Activated CD8-positive, alpha-beta memory T cell treated with anti-CD3 and anti-CD28 coated beads, Interleukin-2, amount 10 ng/mL, durations not matched to agents 7 days and 5 days (primary cell): Measurements from ENCODE around the gene MCOLN1. TPM values are rescaled to one million over a fixed set of nuclear protein-coding genes. Genes with fewer than 3 reads are reported as not detected.

Source experiments
- ATAC-seq: fragments of 150-1000 bp; cut with Tn5 transposase; one replicate; pipeline ENCODE4 v1.10.0; 2021; ENCODE audit warnings: moderate library complexity
- CTCF ChIA-PET: fragments of 350-600 bp; sonication (Branson Sonifier 250); formaldehyde crosslinking; loops from one replicate; lab custom pipeline; 2021; ENCODE audit warnings: antibody characterized with exemption; lab: Charles Lee
- DNase-seq: peaks from one replicate; pipeline ENCODE4 v3.0.0-alpha.2; 2020
- H3K27ac Mint-ChIP-seq: one replicate; pipeline ENCODE4 v1.8.0; 2021; ENCODE audit warnings: mild to moderate bottlenecking, mixed read lengths
- H3K27me3 Mint-ChIP-seq: one replicate; pipeline ENCODE4 v1.8.0; 2021; ENCODE audit warnings: mixed read lengths
- H3K36me3 Mint-ChIP-seq: one replicate; pipeline ENCODE4 v1.8.0; 2021; ENCODE audit warnings: mild to moderate bottlenecking, mixed read lengths
- H3K4me1 Mint-ChIP-seq: one replicate; pipeline ENCODE4 v1.8.0; 2021; ENCODE audit warnings: mixed read lengths
- H3K4me3 Mint-ChIP-seq: one replicate; pipeline ENCODE4 v1.8.0; 2021; ENCODE audit warnings: mild to moderate bottlenecking, moderate library complexity, mixed read lengths
- H3K9me3 Mint-ChIP-seq: one replicate; pipeline ENCODE4 v1.8.0; 2022; ENCODE audit warnings: low read depth, mixed read lengths
- total RNA-seq, 2 experiments: library from RNA; stranded (reverse); gene quantifications; one replicate each; pipeline ENCODE4 v1.2.3, GENCODE V29; 2021

MCOLN1 gene
- total RNA-seq, 2 experiments from 2014 or later: 15.8 to 20.7 TPM

GRCh38 chr19:7545904-7546303, 23.5 kb downstream of the MCOLN1 start:
- ATAC-seq (peak; percentile 20), DNase-seq (no peak)
- Mint-ChIP-seq H3K4me1 (peaks cover 42% of the 10 kb centered on the region), H3K9me3 (no peaks in the 10 kb centered on the region), H3K36me3 (peaks cover 38% of the 10 kb centered on the region), H3K4me3 (no peak overlapping the region), H3K27me3 (no peaks in the 10 kb centered on the region), H3K27ac (peak overlapping the region; percentile 75)
- CTCF ChIA-PET: interaction anchor here (0.7 to 2.8 kb wide), 5 partner anchors 9 to 135 kb away, joined by 3 to 14 read pairs (median 4); partner anchors contain the start of gene TRAPPC5

- ATAC-seq (peak; percentile 54), DNase-seq (no peak)
- Mint-ChIP-seq H3K9me3 (no peaks in the 10 kb centered on the region), H3K27ac (peak overlapping the region; percentile 78), H3K4me3 (no peak overlapping the region), H3K27me3 (no peaks in the 10 kb centered on the region), H3K36me3 (peaks cover 40% of the 10 kb centered on the region), H3K4me1 (peaks cover 49% of the 10 kb centered on the region)
- CTCF ChIA-PET: interaction anchor here (1.2 to 2.0 kb wide), 3 partner anchors 9 to 21 kb away, joined by 3 to 8 read pairs (median 6); partner anchors contain the start of gene PNPLA6
Measured at GRCh38 chr19:7547159-7547558, 24.7 kb downstream of the MCOLN1 start.

DNA sequence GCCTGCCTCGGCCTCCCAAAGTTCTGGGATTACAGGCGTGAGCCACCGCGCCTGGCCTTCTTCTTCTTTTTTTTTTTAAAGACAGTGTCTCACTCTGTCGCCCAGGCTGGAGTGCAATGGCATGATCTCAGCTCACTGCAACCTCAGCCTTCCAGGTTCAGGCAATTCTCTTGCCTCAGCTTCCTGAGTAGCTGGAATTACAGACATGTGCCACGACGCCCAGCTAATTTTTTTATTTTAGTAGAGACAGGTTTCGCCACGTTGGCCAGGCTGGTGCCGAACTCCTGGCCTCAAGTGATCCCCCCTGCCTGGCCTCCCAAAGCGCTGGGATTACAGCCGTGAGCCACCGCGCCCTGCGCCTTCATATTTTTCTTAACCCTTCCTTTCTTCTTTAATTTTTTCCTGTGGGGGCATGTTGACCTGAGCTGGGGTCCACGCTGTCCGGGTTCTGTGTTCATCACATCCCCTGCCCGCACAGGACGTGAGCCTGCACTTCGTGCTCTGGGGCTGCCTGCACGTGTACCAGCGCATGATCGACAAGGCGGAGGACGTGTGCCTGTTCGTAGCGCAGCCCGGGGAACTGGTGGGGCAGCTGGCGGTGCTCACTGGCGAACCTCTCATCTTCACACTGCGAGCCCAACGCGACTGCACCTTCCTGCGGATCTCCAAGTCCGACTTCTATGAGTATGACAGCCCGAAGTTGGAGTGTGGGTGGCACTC, 27.2 kb downstream of the MCOLN1 start:
- no peak for DNase-seq
- CTCF ChIA-PET: interaction anchor here (1.7 kb wide), 1 partner anchor 27 kb away, joined by 3 read pairs; the partner anchor contains the start of gene MCOLN1
- Mint-ChIP-seq H3K27me3 (no peaks in the 10 kb centered on the region), H3K27ac (no peak overlapping the region), H3K9me3 (no peaks in the 10 kb centered on the region), H3K4me1 (peaks cover 45% of the 10 kb centered on the region), H3K4me3 (no peak overlapping the region), H3K36me3 (peaks cover 42% of the 10 kb centered on the region)
- no peak for ATAC-seq

GRCh38 chr19:7550169-7550770, 27.8 kb downstream of the MCOLN1 start:
- Mint-ChIP-seq H3K4me1 (peaks cover 38% of the 10 kb centered on the region), H3K27me3 (no peaks in the 10 kb centered on the region), H3K36me3 (peaks cover 45% of the 10 kb centered on the region), H3K27ac (no peak overlapping the region), H3K9me3 (no peaks in the 10 kb centered on the region), H3K4me3 (no peak overlapping the region)
- CTCF ChIA-PET: interaction anchor here (0.9 to 1.7 kb wide), 2 partner anchors 18 to 27 kb away, joined by 3 read pairs; partner anchors contain the start of gene MCOLN1
- DNase-seq (no peak), ATAC-seq (no peak)

GRCh38 chr19:7550987-7551761, 28.8 kb downstream of the MCOLN1 start:
- Mint-ChIP-seq H3K4me3 (no peak overlapping the region), H3K27ac (no peak overlapping the region), H3K4me1 (peaks cover 30% of the 10 kb centered on the region), H3K9me3 (no peaks in the 10 kb centered on the region), H3K27me3 (no peaks in the 10 kb centered on the region), H3K36me3 (peaks cover 49% of the 10 kb centered on the region)
- ATAC-seq (peak; percentile 43), DNase-seq (no peak)
- CTCF ChIA-PET: interaction anchor here (0.9 to 2.1 kb wide), 2 partner anchors 17 kb away, joined by 3 to 8 read pairs; no protein-coding TSS in a partner anchor

DNA sequence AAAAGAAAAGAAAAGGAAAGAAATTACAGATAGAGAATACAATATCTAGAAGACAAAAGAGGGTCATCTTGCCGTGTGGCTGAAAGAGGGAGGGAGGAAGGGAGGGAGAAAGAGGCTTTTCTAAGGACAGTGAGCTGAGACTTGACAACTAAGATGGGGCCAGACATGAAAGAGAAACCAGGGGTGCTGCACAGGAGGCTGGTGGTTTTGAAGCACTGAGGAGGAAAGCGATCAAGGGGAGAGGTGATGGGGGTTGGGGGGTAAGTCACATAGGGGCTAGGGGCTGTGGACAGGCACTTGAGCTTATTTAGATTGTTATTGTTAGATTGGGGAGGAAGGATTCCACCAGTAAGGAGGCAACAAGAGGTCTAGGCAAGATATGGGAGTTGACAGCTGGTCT, 30.4 kb downstream of the MCOLN1 start:
- DNase-seq (no peak), ATAC-seq (no peak)
- peaks cover 60% of the 10 kb centered on the region for H3K36me3 Mint-ChIP-seq
- no peak overlapping the region for H3K4me3 Mint-ChIP-seq
- CTCF ChIA-PET: interaction anchor here (1.0 to 2.1 kb wide), 3 partner anchors 16 to 128 kb away, joined by 3 to 8 read pairs (median 3); partner anchors contain the start of genes MCOLN1 and TRAPPC5
- no peaks in the 10 kb centered on the region for H3K27me3 Mint-ChIP-seq
- peak overlapping the region; percentile 72 for H3K27ac Mint-ChIP-seq
- H3K9me3 Mint-ChIP-seq: no peaks in the 10 kb centered on the region
- H3K4me1 Mint-ChIP-seq: peaks cover 18% of the 10 kb centered on the region

DNA sequence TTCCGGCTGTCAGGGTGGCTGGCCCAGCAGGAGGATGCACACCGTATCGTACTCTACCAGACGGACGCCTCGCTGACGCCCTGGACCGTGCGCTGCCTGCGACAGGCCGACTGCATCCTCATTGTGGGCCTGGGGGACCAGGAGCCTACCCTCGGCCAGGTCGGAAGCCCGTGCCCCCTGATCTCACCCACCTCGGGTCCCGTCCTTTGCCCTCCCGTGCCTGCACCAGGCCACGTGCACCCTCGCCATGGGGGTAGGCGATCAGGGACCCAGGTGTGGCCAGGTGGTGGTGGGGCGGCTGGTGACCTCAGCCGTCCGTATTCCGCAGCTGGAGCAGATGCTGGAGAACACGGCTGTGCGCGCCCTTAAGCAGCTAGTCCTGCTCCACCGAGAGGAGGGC, 32.1 kb downstream of the MCOLN1 start:
- Mint-ChIP-seq H3K36me3 (peaks cover 74% of the 10 kb centered on the region), H3K4me3 (no peak overlapping the region)

DNA sequence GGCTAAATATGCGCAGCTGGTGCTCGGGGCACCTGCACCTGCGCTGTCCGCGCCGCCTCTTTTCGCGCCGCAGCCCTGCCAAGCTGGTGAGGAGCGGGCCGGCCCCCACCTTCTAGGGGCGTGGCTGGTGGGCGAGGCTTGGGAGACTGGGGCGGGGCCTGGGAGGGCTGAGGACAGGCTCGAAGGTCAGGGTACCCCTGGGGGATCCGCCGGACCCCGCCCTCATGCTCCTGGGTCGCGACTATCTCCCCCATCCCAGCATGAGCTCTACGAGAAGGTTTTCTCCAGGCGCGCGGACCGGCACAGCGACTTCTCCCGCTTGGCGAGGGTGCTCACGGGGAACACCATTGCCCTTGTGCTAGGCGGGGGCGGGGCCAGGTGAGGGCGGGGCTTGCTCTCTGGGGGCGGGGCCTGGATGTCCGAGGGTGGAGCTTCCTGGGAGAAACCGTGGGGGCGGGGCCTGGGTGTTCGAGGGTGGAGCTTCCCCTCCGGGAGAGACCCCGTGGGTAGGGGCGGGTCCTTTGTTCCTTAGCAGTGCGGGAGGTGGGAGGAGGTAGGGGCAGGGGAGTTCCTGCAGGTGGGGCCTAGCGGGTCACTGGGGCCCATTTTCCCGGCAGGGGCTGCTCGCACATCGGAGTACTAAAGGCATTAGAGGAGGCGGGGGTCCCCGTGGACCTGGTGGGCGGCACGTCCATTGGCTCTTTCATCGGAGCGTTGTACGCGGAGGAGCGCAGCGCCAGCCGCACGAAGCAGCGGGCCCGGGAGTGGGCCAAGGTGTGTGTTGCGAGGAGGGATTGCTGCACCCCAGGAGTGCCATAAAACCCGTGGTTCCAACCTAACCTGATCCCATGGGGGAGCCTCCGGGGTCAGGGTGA, 32.8 kb downstream of the MCOLN1 start:
- no peaks in the 10 kb centered on the region for H3K27me3 Mint-ChIP-seq
- H3K9me3 Mint-ChIP-seq: no peaks in the 10 kb centered on the region
- DNase-seq: peak; percentile 52
- H3K27ac Mint-ChIP-seq: no peak overlapping the region
- H3K4me1 Mint-ChIP-seq: peaks cover 20% of the 10 kb centered on the region
- ATAC-seq: no peak
- CTCF ChIA-PET: interaction anchor here (0.6 to 1.2 kb wide), 3 partner anchors 9 to 125 kb away, joined by 3 to 7 read pairs (median 3); partner anchors contain the start of gene TRAPPC5
- peaks cover 73% of the 10 kb centered on the region for H3K36me3 Mint-ChIP-seq
- H3K4me3 Mint-ChIP-seq: no peak overlapping the region

More for the DNA sequence above, 32.1 kb downstream of the MCOLN1 start:
- Mint-ChIP-seq H3K4me1 (peaks cover 18% of the 10 kb centered on the region), H3K9me3 (no peaks in the 10 kb centered on the region), H3K27ac (no peak overlapping the region), H3K27me3 (no peaks in the 10 kb centered on the region)
- CTCF ChIA-PET: interaction anchor here (0.6 to 1.2 kb wide), 2 partner anchors 14 to 126 kb away, joined by 3 to 7 read pairs; partner anchors contain the start of gene TRAPPC5
- ATAC-seq: no peak
- DNase-seq: no peak

- Mint-ChIP-seq H3K9me3 (no peaks in the 10 kb centered on the region), H3K4me3 (no peak overlapping the region), H3K27ac (no peak overlapping the region), H3K36me3 (peaks cover 67% of the 10 kb centered on the region), H3K27me3 (no peaks in the 10 kb centered on the region), H3K4me1 (peaks cover 18% of the 10 kb centered on the region)
- DNase-seq: no peak
- CTCF ChIA-PET: no interaction called here
- ATAC-seq: no peak
Measured at GRCh38 chr19:7556696-7557315, 34.4 kb downstream of the MCOLN1 start.

- CTCF ChIA-PET: interaction anchor here (2.0 kb wide), 1 partner anchor 10 kb away, joined by 11 read pairs; no protein-coding TSS in a partner anchor
- no peak overlapping the region for H3K4me3 Mint-ChIP-seq
- H3K4me1 Mint-ChIP-seq: peaks cover 4% of the 10 kb centered on the region
- H3K27me3 Mint-ChIP-seq: no peaks in the 10 kb centered on the region
- peaks cover 62% of the 10 kb centered on the region for H3K36me3 Mint-ChIP-seq
- ATAC-seq: no peak
- DNase-seq: no peak
- no peaks in the 10 kb centered on the region for H3K9me3 Mint-ChIP-seq
- H3K27ac Mint-ChIP-seq: no peak overlapping the region
Measured at GRCh38 chr19:7558667-7559066, 36.2 kb downstream of the MCOLN1 start.

GRCh38 chr19:7559102-7559501, 36.7 kb downstream of the MCOLN1 start:
- no peak for ATAC-seq
- Mint-ChIP-seq H3K27ac (no peak overlapping the region), H3K9me3 (no peaks in the 10 kb centered on the region), H3K27me3 (no peaks in the 10 kb centered on the region), H3K36me3 (peaks cover 62% of the 10 kb centered on the region), H3K4me1 (peaks cover 4% of the 10 kb centered on the region), H3K4me3 (no peak overlapping the region)
- CTCF ChIA-PET: interaction anchor here (0.9 to 2.0 kb wide), 2 partner anchors 9 to 122 kb away, joined by 3 to 11 read pairs; partner anchors contain the start of gene TRAPPC5
- no peak for DNase-seq

DNA sequence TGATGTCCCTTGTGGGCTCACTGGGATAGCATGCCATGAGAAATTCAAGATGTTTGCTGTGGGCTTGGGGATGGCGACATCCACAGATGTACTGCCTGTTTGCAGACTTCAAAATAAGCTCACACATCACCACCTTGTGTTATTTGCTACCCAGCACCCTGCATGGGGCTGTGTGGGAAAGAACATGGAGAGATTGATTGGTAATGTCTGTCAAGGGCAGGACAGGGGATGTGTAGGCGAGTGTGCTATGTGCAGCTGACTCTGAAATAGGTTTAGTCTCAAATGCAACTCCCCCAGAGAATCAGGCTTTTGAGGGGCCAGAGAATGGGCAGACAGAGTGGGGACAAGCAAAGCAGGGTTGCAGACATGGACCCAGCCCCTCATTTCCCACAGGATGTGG, 37.8 kb downstream of the MCOLN1 start:
- H3K27ac Mint-ChIP-seq: no peak overlapping the region
- CTCF ChIA-PET: interaction anchor here (1.2 to 2.0 kb wide), 2 partner anchors 8 to 14 kb away, joined by 3 to 11 read pairs; no protein-coding TSS in a partner anchor
- H3K9me3 Mint-ChIP-seq: no peaks in the 10 kb centered on the region
- DNase-seq: no peak
- H3K4me3 Mint-ChIP-seq: no peak overlapping the region
- H3K27me3 Mint-ChIP-seq: no peaks in the 10 kb centered on the region
- H3K36me3 Mint-ChIP-seq: peaks cover 55% of the 10 kb centered on the region
- ATAC-seq: no peak
- H3K4me1 Mint-ChIP-seq: peaks cover 4% of the 10 kb centered on the region
